IPS-18a (cell line): Measurements from ENCODE around the gene FRA10AC1.

ENCODE experiments used
- H3K27ac ChIP-seq: one replicate; pipeline ENCODE4 v1.5.1; 2013; ENCODE audit warnings: low read length
- H3K27me3 ChIP-seq: one replicate; pipeline ENCODE4 v1.6.1; 2013; ENCODE audit warnings: mild to moderate bottlenecking, low read length; ENCODE audit not compliant: control insufficient read depth, insufficient read depth
- H3K36me3 ChIP-seq: one replicate; pipeline ENCODE4 v1.6.1; 2013; ENCODE audit warnings: low read depth, low read length; ENCODE audit not compliant: control insufficient read depth
- H3K4me1 ChIP-seq: one replicate; pipeline ENCODE4 v1.6.1; 2013; ENCODE audit warnings: low read depth, low read length; ENCODE audit not compliant: control insufficient read depth
- H3K4me3 ChIP-seq: one replicate; pipeline ENCODE4 v1.5.1; 2013; ENCODE audit warnings: low read length
- H3K9ac ChIP-seq: one replicate; pipeline ENCODE4 v1.6.1; 2013; ENCODE audit warnings: mild to moderate bottlenecking, low read length, moderate library complexity
- H3K9me3 ChIP-seq: one replicate; pipeline ENCODE4 v1.6.1; 2013; ENCODE audit warnings: low read depth, low read length; ENCODE audit not compliant: control insufficient read depth

Gene FRA10AC1

GRCh38 chr10:93670372-93670771, 32.0 kb downstream of the FRA10AC1 start:
- no peak overlapping the region for H3K27ac ChIP-seq
- H3K9me3 ChIP-seq: no peaks in the 10 kb centered on the region
- no peak overlapping the region for H3K4me3 ChIP-seq
- H3K9ac ChIP-seq: no peak overlapping the region
- H3K36me3 ChIP-seq: peaks cover 23% of the 10 kb centered on the region
- H3K4me1 ChIP-seq: no peaks in the 10 kb centered on the region
- no peaks in the 10 kb centered on the region for H3K27me3 ChIP-seq

GRCh38 chr10:93667795-93668194, 34.6 kb downstream of the FRA10AC1 start:
- Histone ChIP-seq H3K27ac (no peak overlapping the region), H3K4me1 (no peaks in the 10 kb centered on the region), H3K4me3 (no peak overlapping the region), H3K9me3 (no peaks in the 10 kb centered on the region), H3K9ac (no peak overlapping the region), H3K36me3 (peaks cover 10% of the 10 kb centered on the region), H3K27me3 (no peaks in the 10 kb centered on the region)

- Histone ChIP-seq H3K9ac (no peak overlapping the region), H3K4me3 (no peak overlapping the region), H3K9me3 (no peaks in the 10 kb centered on the region), H3K27me3 (no peaks in the 10 kb centered on the region), H3K4me1 (no peaks in the 10 kb centered on the region), H3K27ac (no peak overlapping the region), H3K36me3 (peaks cover 10% of the 10 kb centered on the region)
Observed at GRCh38 chr10:93666030-93666429, 36.4 kb downstream of the FRA10AC1 start.

- Histone ChIP-seq H3K36me3 (no peaks in the 10 kb centered on the region), H3K9ac (no peak overlapping the region), H3K4me1 (no peaks in the 10 kb centered on the region), H3K27me3 (no peaks in the 10 kb centered on the region), H3K27ac (no peak overlapping the region), H3K4me3 (no peak overlapping the region), H3K9me3 (no peaks in the 10 kb centered on the region)
Observed at GRCh38 chr10:93657757-93658156, 44.6 kb downstream of the FRA10AC1 start.

- Histone ChIP-seq H3K9me3 (no peaks in the 10 kb centered on the region), H3K4me1 (no peaks in the 10 kb centered on the region), H3K27ac (no peak overlapping the region), H3K36me3 (no peaks in the 10 kb centered on the region), H3K4me3 (no peak overlapping the region), H3K9ac (no peak overlapping the region), H3K27me3 (no peaks in the 10 kb centered on the region)
Observed at GRCh38 chr10:93656155-93656554, 46.2 kb downstream of the FRA10AC1 start.

GRCh38 chr10:93654201-93654600, 48.2 kb downstream of the FRA10AC1 start:
- no peaks in the 10 kb centered on the region for H3K9me3 ChIP-seq
- no peaks in the 10 kb centered on the region for H3K4me1 ChIP-seq
- no peak overlapping the region for H3K9ac ChIP-seq
- H3K4me3 ChIP-seq: no peak overlapping the region
- H3K27ac ChIP-seq: no peak overlapping the region
- no peaks in the 10 kb centered on the region for H3K27me3 ChIP-seq
- no peaks in the 10 kb centered on the region for H3K36me3 ChIP-seq

GRCh38 chr10:93652857-93653256, 49.5 kb downstream of the FRA10AC1 start:
- H3K36me3 ChIP-seq: no peaks in the 10 kb centered on the region
- no peak overlapping the region for H3K4me3 ChIP-seq
- no peaks in the 10 kb centered on the region for H3K27me3 ChIP-seq
- no peak overlapping the region for H3K27ac ChIP-seq
- no peak overlapping the region for H3K9ac ChIP-seq
- no peaks in the 10 kb centered on the region for H3K4me1 ChIP-seq
- no peaks in the 10 kb centered on the region for H3K9me3 ChIP-seq

- no peak overlapping the region for H3K27ac ChIP-seq
- H3K27me3 ChIP-seq: no peaks in the 10 kb centered on the region
- H3K4me3 ChIP-seq: no peak overlapping the region
- no peaks in the 10 kb centered on the region for H3K4me1 ChIP-seq
- no peaks in the 10 kb centered on the region for H3K9me3 ChIP-seq
- no peaks in the 10 kb centered on the region for H3K36me3 ChIP-seq
- no peak overlapping the region for H3K9ac ChIP-seq
Observed at GRCh38 chr10:93639791-93640190, 62.6 kb downstream of the FRA10AC1 start.

GRCh38 chr10:93630625-93631557, 71.5 kb downstream of the FRA10AC1 start:
- Histone ChIP-seq H3K27me3 (no peaks in the 10 kb centered on the region), H3K27ac (no peak overlapping the region), H3K9me3 (no peaks in the 10 kb centered on the region), H3K36me3 (no peaks in the 10 kb centered on the region), H3K9ac (no peak overlapping the region), H3K4me3 (no peak overlapping the region), H3K4me1 (no peaks in the 10 kb centered on the region)

GRCh38 chr10:93629647-93630305, 72.6 kb downstream of the FRA10AC1 start:
- H3K4me1 ChIP-seq: no peaks in the 10 kb centered on the region
- no peaks in the 10 kb centered on the region for H3K27me3 ChIP-seq
- no peak overlapping the region for H3K4me3 ChIP-seq
- H3K27ac ChIP-seq: no peak overlapping the region
- no peaks in the 10 kb centered on the region for H3K36me3 ChIP-seq
- no peak overlapping the region for H3K9ac ChIP-seq
- no peaks in the 10 kb centered on the region for H3K9me3 ChIP-seq

- H3K27ac ChIP-seq: no peak overlapping the region
- H3K36me3 ChIP-seq: no peaks in the 10 kb centered on the region
- no peaks in the 10 kb centered on the region for H3K4me1 ChIP-seq
- no peaks in the 10 kb centered on the region for H3K9me3 ChIP-seq
- no peaks in the 10 kb centered on the region for H3K27me3 ChIP-seq
- H3K4me3 ChIP-seq: no peak overlapping the region
- no peak overlapping the region for H3K9ac ChIP-seq
Observed at GRCh38 chr10:93628858-93629257, 73.5 kb downstream of the FRA10AC1 start.

GRCh38 chr10:93622942-93623341, 79.5 kb downstream of the FRA10AC1 start:
- H3K9me3 ChIP-seq: no peaks in the 10 kb centered on the region
- H3K4me3 ChIP-seq: no peak overlapping the region
- H3K27ac ChIP-seq: no peak overlapping the region
- H3K4me1 ChIP-seq: no peaks in the 10 kb centered on the region
- H3K36me3 ChIP-seq: no peaks in the 10 kb centered on the region
- H3K9ac ChIP-seq: no peak overlapping the region
- no peaks in the 10 kb centered on the region for H3K27me3 ChIP-seq
